Umbilical cord (tissue), 2 donors: ENCODE results near the gene CERK. TPM values are rescaled to one million over a fixed set of nuclear protein-coding genes. Genes with fewer than 3 reads are reported as not detected.

Experiments
- DNase-seq: peaks from one replicate; pipeline ENCODE4 v3.0.0-alpha.2; 2015; ENCODE audit warnings: low spot score
- total RNA-seq: library from RNA; depleted of rRNA; stranded (reverse); fragments of >200 nt; gene quantifications from one replicate; pipeline ENCODE4 v1.2.3, GENCODE V29; 2014; ENCODE audit warnings: low replicate concordance; ENCODE audit not compliant: insufficient read depth

Gene CERK
- total RNA-seq, 1 donor from 2014 or later, result 42.4 TPM

- no peak for DNase-seq
Observed at GRCh38 chr22:46678785-46679700, 59.0 kb downstream of the CERK start.

- DNase-seq, result no peak
Observed at GRCh38 chr22:46678003-46678657, 59.9 kb downstream of the CERK start.

- no peak for DNase-seq
Observed at GRCh38 chr22:46677323-46678002, 60.6 kb downstream of the CERK start.

GRCh38 chr22:46676881-46677280 lies 61.2 kb downstream of the CERK start:
- DNase-seq, result peak; percentile 15

GRCh38 chr22:46676479-46676878 lies 61.6 kb downstream of the CERK start:
- DNase-seq, result no peak

GRCh38 chr22:46675938-46676337 lies 62.1 kb downstream of the CERK start:
- no peak for DNase-seq

- DNase-seq, result no peak
Observed at GRCh38 chr22:46675479-46675878, 62.6 kb downstream of the CERK start.

GRCh38 chr22:46674906-46675305 lies 63.1 kb downstream of the CERK start:
- DNase-seq, result no peak

GRCh38 chr22:46674367-46674781 lies 63.7 kb downstream of the CERK start:
- DNase-seq, result peak; percentile 40

- no peak for DNase-seq
Observed at GRCh38 chr22:46673662-46674236, 64.3 kb downstream of the CERK start.

GRCh38 chr22:46673205-46673604 lies 64.8 kb downstream of the CERK start:
- no peak for DNase-seq

- no peak for DNase-seq
Observed at GRCh38 chr22:46672731-46673130, 65.3 kb downstream of the CERK start.

- DNase-seq, result no peak
Observed at GRCh38 chr22:46671824-46672432, 66.1 kb downstream of the CERK start.

- no peak for DNase-seq
Observed at GRCh38 chr22:46669201-46669600, 68.9 kb downstream of the CERK start.

GRCh38 chr22:46668116-46668515 lies 69.9 kb downstream of the CERK start:
- DNase-seq, result no peak

GRCh38 chr22:46667245-46667623 lies 70.8 kb downstream of the CERK start:
- DNase-seq, result no peak

GRCh38 chr22:46666577-46667244 lies 71.3 kb downstream of the CERK start:
- no peak for DNase-seq

GRCh38 chr22:46665751-46666280 lies 72.2 kb downstream of the CERK start:
- DNase-seq, result no peak

- DNase-seq, result no peak
Observed at GRCh38 chr22:46665151-46665695, 72.8 kb downstream of the CERK start.

- no peak for DNase-seq
Observed at GRCh38 chr22:46664301-46664855, 73.7 kb downstream of the CERK start.
